ENCODE results near the gene PID1. TPM values are rescaled to one million over a fixed set of nuclear protein-coding genes. Genes with fewer than 3 reads are reported as not detected.
A peak's percentile ranks its signal among the peaks of the same experiment; 100 is the strongest.

PID1 gene
- total and polyA plus RNA-seq, 7 donors: 19.7 to 83.6 (median 67.3) TPM

GRCh38 chr2:229300790-229301189 lies 29.7 kb upstream of the PID1 start:
- intact Hi-C loops (cut with DNase I): no loop called here
- TF ChIP-seq POLR2A (IDR thresholded peaks at IDR 0.05) (no peak), POLR2AphosphoS5 (IDR thresholded peaks at IDR 0.05) (peak in 2 of 4 donors; percentile 21 to 43)
- Histone ChIP-seq H3K27me3 (no peaks in the 10 kb centered on the region), H3K4me1 (no peaks in the 10 kb centered on the region), H3K4me3 (no peak overlapping the region), H3K36me3 (no peaks in the 10 kb centered on the region), H3K9me3 (no peaks in the 10 kb centered on the region), H3K27ac (peak overlapping the region in 1 of 4 donors; percentile 52)
- 64 to 73% methylated on average over 3 of the region's 3 CpGs for WGBS, 2 donors
- DNase-seq: no peak

GRCh38 chr2:229300371-229300770 lies 29.3 kb upstream of the PID1 start:
- H3K4me3 ChIP-seq: no peak overlapping the region
- no peaks in the 10 kb centered on the region for H3K4me1 ChIP-seq
- no peaks in the 10 kb centered on the region for H3K27me3 ChIP-seq
- intact Hi-C loops (cut with DNase I): no loop called here
- H3K9me3 ChIP-seq: no peaks in the 10 kb centered on the region
- DNase-seq: no peak
- H3K27ac ChIP-seq: peak overlapping the region in 1 of 4 donors; percentile 49
- 74 to 78% methylated on average over 1 of the region's 1 CpG for WGBS, 2 donors
- H3K36me3 ChIP-seq: no peaks in the 10 kb centered on the region
- TF ChIP-seq EP300 (IDR thresholded peaks at IDR 0.05): no peak

GRCh38 chr2:229297247-229297646 lies 26.2 kb upstream of the PID1 start:
- Histone ChIP-seq H3K4me3 (no peak overlapping the region), H3K9me3 (no peaks in the 10 kb centered on the region), H3K36me3 (no peaks in the 10 kb centered on the region), H3K4me1 (no peaks in the 10 kb centered on the region), H3K27ac (peak overlapping the region in 1 of 4 donors; percentile 32), H3K27me3 (no peaks in the 10 kb centered on the region)
- TF ChIP-seq EP300 (IDR thresholded peaks at IDR 0.05) (no peak), CTCF (IDR thresholded peaks at IDR 0.05) (no peak), POLR2A (IDR thresholded peaks at IDR 0.05) (no peak), POLR2AphosphoS5 (IDR thresholded peaks at IDR 0.05) (no peak)
- no peak for DNase-seq
- 57 to 64% methylated on average over 6 of the region's 6 CpGs for WGBS, 2 donors
- intact Hi-C loops (cut with DNase I): no loop called here

GRCh38 chr2:229296536-229296935 lies 25.4 kb upstream of the PID1 start:
- 77 to 83% methylated on average over 3 of the region's 3 CpGs for WGBS, 2 donors
- no peaks in the 10 kb centered on the region for H3K36me3 ChIP-seq
- intact Hi-C loops (cut with DNase I): no loop called here

GRCh38 chr2:229296016-229296415 lies 24.9 kb upstream of the PID1 start:
- H3K36me3 ChIP-seq: no peaks in the 10 kb centered on the region
- no peak for TF ChIP-seq POLR2A (IDR thresholded peaks at IDR 0.05)
- no peak for TF ChIP-seq EP300 (IDR thresholded peaks at IDR 0.05)
- no peak for TF ChIP-seq CTCF (IDR thresholded peaks at IDR 0.05)
- no peak for TF ChIP-seq POLR2AphosphoS5 (IDR thresholded peaks at IDR 0.05)
- H3K4me3 ChIP-seq: no peak overlapping the region
- no peaks in the 10 kb centered on the region for H3K9me3 ChIP-seq
- intact Hi-C loops (cut with DNase I): no loop called here
- no peaks in the 10 kb centered on the region for H3K27me3 ChIP-seq
- no peak for DNase-seq
- H3K4me1 ChIP-seq: no peaks in the 10 kb centered on the region
- no peak overlapping the region for H3K27ac ChIP-seq

More at GRCh38 chr2:229296536-229296935, 25.4 kb upstream of the PID1 start:
- no peak for TF ChIP-seq EP300 (IDR thresholded peaks at IDR 0.05)
- TF ChIP-seq POLR2A (IDR thresholded peaks at IDR 0.05): no peak
- TF ChIP-seq CTCF (IDR thresholded peaks at IDR 0.05): no peak
- no peak for TF ChIP-seq POLR2AphosphoS5 (IDR thresholded peaks at IDR 0.05)
- H3K27ac ChIP-seq: peak overlapping the region in 1 of 4 donors; percentile 32
- H3K27me3 ChIP-seq: no peaks in the 10 kb centered on the region
- DNase-seq: no peak
- H3K9me3 ChIP-seq: no peaks in the 10 kb centered on the region
- no peak overlapping the region for H3K4me3 ChIP-seq
- no peaks in the 10 kb centered on the region for H3K4me1 ChIP-seq

- TF ChIP-seq EP300 (IDR thresholded peaks at IDR 0.05): no peak
- TF ChIP-seq POLR2AphosphoS5 (IDR thresholded peaks at IDR 0.05): no peak
- TF ChIP-seq POLR2A (IDR thresholded peaks at IDR 0.05): no peak
- no peak for TF ChIP-seq CTCF (IDR thresholded peaks at IDR 0.05)
Measured at GRCh38 chr2:229287823-229288222, 16.7 kb upstream of the PID1 start.

More at GRCh38 chr2:229287823-229288222, 16.7 kb upstream of the PID1 start:
- H3K4me1 ChIP-seq: no peaks in the 10 kb centered on the region
- H3K9me3 ChIP-seq: no peaks in the 10 kb centered on the region
- H3K27me3 ChIP-seq: no peaks in the 10 kb centered on the region
- no peaks in the 10 kb centered on the region for H3K36me3 ChIP-seq
- intact Hi-C loops (cut with DNase I): no loop called here
- WGBS, 2 donors: 68 to 80% methylated on average over 1 of the region's 1 CpG
- no peak for DNase-seq
- H3K27ac ChIP-seq: no peak overlapping the region
- no peak overlapping the region for H3K4me3 ChIP-seq

Measured in sigmoid colon (tissue), 7 donors.